HG03565 (cell line): Measurements from ENCODE around the gene ZBTB24.
"Not testable (repeated sequence)": the region's sequence is repeated elsewhere in the genome, so short reads cannot be mapped to it uniquely, and the experiment has no call there.

Experiments used
- ATAC-seq: cut with Tn5 transposase; IDR thresholded peaks from one replicate; pipeline ENCODE4 v1.9.1; 2021; ENCODE audit warnings: mild to moderate bottlenecking, moderate library complexity; ENCODE audit not compliant: unreplicated experiment

Gene ZBTB24

GRCh38 chr6:109472132-109472995 lies 10.7 kb downstream of the ZBTB24 start:
- peak; percentile 38 for ATAC-seq

GRCh38 chr6:109471105-109471810 lies 11.8 kb downstream of the ZBTB24 start:
- ATAC-seq: no peak

- ATAC-seq: no peak
Observed at GRCh38 chr6:109469591-109470189, 13.3 kb downstream of the ZBTB24 start.

- no peak for ATAC-seq
Observed at GRCh38 chr6:109467696-109468095, 15.3 kb downstream of the ZBTB24 start.

- ATAC-seq: no peak
Observed at GRCh38 chr6:109466212-109466923, 16.7 kb downstream of the ZBTB24 start.

DNA sequence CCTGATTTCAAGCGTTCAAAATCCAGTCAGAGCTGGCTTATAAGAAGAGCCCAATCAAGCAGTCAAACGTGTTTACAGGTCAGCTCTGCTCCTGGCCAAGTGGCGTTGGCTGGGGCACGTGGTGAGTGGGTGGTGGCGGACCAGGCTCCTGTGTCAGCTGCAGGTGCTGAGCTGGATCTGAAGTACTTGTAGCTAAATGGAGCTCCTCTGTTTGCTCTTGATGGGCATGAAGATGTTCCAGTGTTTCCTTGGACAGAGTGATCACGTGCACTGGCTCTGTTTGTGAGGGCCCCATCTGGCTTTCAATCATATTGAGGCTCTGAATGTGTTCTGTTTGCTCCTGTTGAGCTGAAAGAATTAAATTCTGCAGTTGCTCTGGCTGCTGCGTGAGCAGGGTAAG lies 17.2 kb downstream of the ZBTB24 start:
- ATAC-seq: no peak

DNA sequence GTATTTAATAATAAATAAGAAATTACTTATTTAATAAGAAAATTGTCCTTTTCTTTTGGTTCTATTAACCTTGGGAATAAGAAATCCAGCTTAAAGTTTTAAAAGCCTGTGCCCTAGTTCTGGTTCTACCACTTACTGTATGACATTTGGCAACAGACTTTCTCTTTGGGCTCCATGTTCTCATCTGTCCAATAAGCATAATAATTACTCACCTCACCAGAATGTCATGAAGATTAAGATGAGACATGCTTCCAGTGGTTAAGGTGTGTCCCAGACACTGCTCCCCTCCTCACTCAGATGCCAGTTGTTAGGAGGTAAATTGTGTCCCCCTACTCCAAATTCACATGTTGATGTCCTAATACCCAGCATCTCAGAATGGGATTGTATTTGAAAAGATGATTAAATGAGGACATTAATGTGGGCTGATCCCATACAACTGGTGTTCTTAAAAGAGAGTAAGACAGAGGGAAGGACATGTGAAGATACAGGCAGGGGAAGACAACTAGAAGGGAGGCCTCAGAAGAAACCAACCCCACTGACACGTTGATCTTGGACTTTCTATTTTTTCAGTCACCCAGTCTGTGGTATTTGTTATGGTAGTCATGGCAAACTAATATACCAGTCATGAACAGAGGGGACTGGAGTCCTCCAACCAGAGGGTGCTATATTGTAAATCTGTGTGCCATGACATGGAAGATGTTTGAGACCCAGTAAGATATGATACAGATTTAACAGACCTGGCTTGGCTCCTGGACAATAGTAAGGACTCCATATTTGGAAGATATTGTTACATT lies 21.1 kb downstream of the ZBTB24 start:
- no peak for ATAC-seq

DNA sequence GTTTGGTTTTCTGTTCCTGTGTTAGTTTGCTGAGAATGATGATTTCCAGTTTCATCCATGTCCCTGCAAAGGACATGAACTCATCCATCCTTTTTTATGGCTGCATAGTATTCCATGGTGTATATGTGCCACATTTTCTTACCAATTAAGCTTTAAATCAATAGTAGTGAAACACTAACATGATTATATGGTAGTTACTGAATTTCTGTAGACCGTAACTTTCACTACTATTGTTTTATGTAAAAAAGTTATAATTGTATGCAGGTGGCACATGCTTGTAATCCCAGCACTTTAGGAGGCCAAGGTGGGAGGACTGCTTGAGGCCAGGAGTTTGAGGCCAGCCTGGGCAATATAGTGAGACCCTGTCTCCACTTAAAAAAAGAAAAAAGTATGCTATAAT lies 21.8 kb downstream of the ZBTB24 start:
- ATAC-seq: not testable (repeated sequence)

DNA sequence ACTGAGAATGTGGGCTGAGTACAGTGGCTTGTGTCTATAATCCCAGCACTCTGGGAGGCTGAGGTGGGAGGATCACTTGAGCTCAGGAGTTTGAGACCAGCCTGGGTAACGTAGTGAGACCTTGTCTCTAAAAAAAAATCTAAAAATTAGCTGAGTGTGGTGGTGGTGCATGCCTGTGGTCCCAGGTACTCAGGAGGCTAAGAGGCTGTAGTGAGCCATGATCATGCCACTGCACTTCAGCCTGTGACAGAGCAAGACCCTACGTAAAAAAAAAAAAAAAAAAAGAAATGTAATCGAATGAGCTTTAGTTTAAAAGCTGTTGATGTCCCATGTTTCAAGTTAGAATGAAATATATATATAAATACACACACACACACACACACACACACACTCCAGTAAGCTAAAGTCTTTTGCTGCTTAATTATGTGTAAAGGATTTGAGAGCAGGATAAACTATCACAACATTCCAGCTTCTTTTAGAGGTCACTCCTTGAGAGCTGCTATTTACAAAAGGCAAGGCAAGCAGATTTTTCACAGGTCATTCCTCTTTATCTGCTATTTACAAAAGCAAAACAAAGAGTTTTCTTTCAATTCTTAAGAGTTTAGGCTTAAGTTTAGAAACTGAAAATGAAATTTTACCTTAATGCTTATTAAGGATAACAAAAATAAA lies 22.7 kb downstream of the ZBTB24 start:
- ATAC-seq: no peak

DNA sequence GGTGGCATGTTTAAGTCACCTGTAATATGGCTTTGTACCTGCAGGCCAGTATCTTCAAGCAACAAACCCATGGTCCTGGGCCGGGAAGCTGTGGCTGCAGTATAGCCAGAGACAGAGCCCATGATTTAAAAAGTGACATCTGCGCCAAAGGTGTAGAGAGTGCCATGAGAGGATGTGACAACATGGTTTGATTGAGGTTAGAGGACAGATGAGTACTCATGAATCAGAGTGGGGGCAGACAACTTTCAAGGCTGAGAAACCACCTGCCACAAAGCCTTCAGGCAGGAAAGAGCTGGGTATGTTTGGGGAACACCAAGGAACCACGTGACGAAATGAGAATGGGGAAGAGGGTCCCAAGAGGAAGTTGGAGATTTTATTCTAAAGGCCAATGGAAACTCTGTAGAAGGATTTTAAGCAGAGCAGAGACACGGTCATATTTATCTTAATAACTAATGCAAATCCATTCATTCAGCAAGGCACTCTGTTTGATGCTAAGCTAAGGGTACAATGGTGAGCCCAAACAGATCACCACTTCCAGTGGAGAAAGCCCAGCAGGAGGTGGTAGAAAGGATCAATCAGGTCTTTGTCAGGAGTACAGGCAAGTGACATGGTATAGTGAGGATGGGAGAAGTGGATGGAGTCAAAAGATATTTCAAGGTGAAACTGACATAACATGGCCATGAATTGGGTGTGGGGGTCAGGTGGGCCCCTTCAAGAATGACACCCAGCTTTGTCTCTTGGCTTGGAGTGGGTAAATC lies 24.1 kb downstream of the ZBTB24 start:
- ATAC-seq: peak; percentile 26

GRCh38 chr6:109457562-109457996 lies 25.4 kb downstream of the ZBTB24 start:
- ATAC-seq: no peak

- ATAC-seq: no peak
Observed at GRCh38 chr6:109456710-109457561, 26.1 kb downstream of the ZBTB24 start.

DNA sequence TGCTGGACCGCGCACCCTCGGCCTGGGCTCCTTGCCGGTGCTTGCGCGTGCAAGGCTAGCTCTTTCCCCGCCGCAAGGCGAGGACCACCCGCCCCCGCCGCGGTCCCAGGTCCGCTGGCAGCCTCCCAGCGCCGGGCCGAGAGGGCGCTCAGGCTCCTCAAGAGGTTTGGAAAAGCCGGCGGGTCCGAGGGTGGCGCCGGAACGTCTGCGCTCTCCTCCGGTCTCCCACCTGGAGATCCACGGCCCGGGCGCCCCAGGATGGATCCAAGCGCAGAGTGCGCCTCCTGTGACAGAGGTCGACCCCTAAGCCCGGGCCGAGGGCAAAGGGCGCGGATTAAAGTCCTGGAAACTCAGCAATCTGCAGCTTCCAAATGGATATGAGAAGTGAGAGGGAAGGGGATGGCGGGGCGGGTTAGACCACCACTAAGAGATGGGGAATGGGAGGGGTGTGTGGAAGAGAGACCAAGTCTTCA lies 26.9 kb downstream of the ZBTB24 start:
- no peak for ATAC-seq

DNA sequence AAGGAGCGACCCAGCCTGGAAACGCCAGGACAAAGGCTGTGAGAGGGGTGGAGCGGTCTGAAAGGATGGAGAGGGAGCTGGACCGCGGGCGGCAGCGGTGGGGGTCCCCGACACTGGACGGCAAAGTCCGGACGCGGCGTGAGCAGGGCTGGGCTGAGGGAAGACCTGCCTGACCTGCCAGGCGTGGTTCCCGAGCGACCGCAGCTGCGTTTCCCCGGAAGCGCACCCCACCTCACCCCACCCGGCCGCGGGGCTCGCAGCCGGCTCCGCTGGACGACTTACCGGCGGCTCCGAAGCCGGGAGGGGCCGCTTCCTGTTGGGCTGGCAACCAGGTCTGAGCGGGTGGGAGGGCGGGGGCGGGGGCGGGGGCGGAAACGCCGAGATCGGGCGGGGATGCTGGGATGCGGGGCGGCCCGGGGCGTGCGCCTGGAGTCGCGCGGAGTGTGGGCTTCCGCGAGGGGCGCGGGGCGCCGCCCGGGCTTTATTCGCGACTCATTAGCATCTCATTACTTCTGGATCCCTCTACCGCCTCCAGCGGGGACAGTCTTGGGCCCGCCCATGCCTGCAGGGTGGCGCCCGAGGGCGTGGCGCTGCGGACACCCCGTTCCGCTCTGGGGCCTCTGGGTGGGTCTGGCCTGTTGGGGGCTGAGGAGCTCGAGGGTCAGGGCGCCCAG lies 27.4 kb downstream of the ZBTB24 start, which contains the start of gene MICAL1:
TSS of gene MICAL1 (minus strand) at position 336 of the 674 bp plus-strand sequence. CDS start 1,576 bp downstream, outside the sequence.
- ATAC-seq: peak; percentile 47

DNA sequence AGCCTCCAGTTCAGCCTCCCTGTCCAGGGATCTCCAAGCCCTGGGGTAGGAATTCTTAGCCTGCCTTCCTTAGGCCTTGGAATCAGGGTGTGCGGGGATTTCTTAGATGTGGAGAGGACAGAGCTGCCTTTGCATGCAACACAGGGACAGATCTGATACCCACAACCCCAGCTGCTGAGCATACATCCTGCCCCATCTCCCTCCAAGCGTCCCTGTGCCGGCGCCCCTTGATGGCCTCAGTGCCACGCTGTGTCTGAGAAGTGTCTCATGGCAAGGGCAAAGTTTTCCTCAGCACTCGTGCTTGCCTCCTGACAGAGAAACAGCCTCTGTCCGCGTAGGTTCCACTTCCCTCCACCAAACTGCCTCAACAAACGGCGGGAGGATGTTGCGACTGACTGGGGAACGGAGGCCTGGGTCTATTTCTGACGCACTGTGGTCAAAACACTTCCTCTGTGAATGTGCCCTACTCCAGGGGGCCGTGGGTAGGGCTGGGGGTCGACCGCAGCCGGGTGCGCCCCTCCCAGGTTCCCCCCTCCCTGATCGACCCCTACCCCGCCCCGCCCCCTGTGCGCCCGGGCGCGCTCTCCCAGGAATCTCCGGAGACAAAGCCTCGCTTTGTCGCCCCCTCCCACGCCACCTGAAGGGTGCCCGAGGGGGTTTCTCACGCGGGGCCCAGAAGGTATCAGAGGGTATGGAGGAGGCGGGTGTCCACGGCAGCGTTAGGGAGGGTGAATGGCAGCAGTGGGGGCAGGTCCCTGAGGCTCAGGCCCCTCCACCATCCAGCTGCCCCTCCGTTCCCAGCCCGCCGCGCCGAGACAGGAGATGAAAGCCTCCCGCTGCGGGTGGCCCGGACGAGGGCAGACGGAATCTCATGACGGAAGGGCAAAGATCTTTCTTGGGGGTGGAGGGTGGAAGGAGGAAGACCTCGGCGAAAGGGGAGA lies 28.3 kb downstream of the ZBTB24 start:
- peak; percentile 25 for ATAC-seq
